Astrocyte of the spinal cord (primary cell): Measurements from ENCODE around the gene DNAAF8.

Source experiments
- DNase-seq: peaks from one replicate; pipeline ENCODE4 v3.0.0; 2011; ENCODE audit warnings: low read depth, low spot score
- H3K4me3 ChIP-seq: 2 replicates; pipeline ENCODE4 v1.5.1; 2011; ENCODE audit warnings: low read depth, mild to moderate bottlenecking, low read length, moderate library complexity
- in situ Hi-C: cut with HindIII; loops from 2 replicates; pipeline ENCODE4 v1.10.0; 2017; ENCODE audit warnings: low sequenced_read_pairs
- TF ChIP-seq, protein P1 (sequence below): IDR thresholded peaks from 2 replicates; pipeline ENCODE4 v1.5.1; 2012; ENCODE audit warnings: low read depth, mild to moderate bottlenecking, low read length, inconsistent platforms

Gene DNAAF8

DNA sequence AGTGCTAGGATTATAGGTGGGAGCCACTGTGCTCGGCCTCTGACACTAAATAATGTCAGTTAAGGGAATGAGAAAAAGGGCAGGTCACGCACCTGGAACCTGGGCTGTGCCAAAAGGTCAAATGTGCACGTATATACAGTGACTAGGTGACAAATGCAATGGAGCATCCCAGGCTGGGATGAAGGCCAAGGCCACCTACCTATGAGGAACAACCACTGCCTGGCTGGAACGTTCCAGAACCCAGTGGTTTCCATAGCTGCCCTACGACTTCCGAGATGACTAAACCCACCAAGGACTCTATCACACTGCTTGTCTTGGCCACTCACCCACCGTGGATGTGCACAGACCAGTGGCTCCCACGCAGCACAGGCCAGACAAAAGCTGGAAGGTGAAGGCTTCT is 16.6 kb downstream of the DNAAF8 start:
- in situ Hi-C loops, result no loop called here

DNA sequence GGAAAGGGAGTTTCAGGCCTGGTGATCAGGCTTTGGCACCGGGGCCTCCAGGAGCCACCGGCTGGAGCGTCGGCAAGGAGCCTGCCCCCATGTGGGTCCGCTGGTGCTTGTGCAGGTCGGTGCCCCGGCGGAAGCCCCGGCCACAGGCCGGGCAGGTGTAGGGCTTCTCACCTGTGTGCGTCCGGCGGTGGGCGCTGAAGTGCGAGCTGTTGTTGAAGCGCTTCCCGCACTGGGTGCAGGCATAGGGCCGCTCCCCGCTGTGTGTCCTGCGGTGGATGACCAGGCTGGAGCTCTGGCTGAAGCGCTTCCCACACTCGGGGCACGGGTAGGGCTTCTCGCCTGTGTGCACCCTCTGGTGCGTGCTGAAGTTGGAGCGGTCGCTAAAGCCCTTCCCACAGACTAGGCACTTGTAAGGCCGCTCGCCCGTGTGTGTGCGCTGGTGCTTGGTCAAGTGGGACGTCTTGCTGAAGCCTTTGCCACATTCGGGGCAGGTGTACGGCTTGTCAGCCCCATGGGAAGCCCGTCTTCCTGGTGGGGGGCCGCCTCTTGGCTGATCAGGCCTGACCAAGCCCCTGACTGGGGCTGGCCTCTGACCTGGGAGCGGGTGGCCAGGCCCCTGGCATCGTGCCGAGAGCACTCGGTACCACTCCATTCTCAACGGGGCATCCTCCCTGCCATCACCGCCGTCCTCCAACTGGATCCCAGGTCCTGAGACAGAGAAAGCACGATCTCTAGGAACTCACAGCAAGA is 18.2 kb downstream of the DNAAF8 start:
- DNase-seq, result no peak
- no peak overlapping the region for H3K4me3 ChIP-seq
- TF ChIP-seq, protein P1, sequence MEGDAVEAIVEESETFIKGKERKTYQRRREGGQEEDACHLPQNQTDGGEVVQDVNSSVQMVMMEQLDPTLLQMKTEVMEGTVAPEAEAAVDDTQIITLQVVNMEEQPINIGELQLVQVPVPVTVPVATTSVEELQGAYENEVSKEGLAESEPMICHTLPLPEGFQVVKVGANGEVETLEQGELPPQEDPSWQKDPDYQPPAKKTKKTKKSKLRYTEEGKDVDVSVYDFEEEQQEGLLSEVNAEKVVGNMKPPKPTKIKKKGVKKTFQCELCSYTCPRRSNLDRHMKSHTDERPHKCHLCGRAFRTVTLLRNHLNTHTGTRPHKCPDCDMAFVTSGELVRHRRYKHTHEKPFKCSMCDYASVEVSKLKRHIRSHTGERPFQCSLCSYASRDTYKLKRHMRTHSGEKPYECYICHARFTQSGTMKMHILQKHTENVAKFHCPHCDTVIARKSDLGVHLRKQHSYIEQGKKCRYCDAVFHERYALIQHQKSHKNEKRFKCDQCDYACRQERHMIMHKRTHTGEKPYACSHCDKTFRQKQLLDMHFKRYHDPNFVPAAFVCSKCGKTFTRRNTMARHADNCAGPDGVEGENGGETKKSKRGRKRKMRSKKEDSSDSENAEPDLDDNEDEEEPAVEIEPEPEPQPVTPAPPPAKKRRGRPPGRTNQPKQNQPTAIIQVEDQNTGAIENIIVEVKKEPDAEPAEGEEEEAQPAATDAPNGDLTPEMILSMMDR, result no peak
- in situ Hi-C loops, result no loop called here

More for the DNA sequence above, 16.6 kb downstream of the DNAAF8 start:
- no peak overlapping the region for H3K4me3 ChIP-seq
- DNase-seq, result no peak
- TF ChIP-seq, protein P1, result no peak

DNA sequence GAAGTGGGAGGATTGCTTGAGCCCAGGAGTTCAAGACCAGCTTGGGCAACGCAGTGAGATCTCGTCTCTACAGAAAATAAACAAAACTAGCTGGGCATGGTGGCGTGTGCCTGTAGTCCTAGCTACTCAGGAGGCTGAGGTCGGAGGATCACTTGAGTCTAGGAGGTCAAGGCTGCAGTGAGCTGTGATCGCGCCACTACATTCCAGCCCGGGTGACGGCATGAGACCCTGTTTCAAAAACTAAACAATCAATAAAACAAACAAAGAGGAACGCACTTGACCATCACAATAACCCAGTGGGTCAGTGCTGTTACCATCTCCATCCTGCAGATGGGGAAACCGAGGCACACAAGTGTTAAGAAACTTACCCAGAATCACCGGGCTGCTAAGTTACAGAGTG is 18.9 kb downstream of the DNAAF8 start:
- in situ Hi-C loops, result no loop called here
- no peak for DNase-seq
- H3K4me3 ChIP-seq, result no peak overlapping the region
- TF ChIP-seq, protein P1, result no peak

DNA sequence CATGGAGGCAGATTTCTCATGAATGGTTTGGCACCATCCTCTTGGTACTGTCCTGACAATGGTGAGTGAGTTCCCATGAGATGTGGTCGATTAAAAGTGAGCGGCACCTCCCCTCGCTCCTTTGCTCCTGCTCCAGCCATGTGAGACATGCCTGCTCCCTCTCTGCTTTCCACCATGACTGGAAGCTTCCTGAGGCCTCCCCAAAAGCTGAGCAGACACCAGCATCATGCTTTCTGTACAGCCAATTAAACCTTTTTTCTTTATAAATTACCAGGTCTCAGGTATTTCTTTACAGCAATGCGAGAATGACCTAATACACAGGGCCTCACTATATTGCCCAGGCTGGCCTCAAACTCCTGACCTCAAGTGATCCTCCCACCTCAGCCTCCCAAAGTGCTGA is 20.5 kb downstream of the DNAAF8 start:
- no peak for DNase-seq
- in situ Hi-C loops, result no loop called here
- H3K4me3 ChIP-seq, result no peak overlapping the region
- TF ChIP-seq, protein P1, result no peak

DNA sequence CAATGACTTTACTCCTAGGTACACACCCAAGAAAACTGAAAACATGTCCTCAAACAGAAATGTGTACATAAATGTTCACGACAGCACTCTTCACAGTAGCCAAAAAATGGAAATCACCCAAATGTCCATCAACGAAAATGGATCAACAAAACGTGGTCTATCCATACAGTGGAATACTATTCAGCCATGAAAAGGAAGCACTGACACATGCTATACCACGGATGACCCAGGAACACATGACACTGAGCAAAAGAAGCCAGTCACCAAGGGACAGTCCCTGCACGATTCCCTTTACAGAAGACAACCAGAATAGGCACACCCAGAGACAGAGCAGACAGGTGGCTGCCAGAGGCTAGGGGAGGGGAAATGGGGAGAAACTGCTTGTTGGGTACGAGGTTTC is 21.4 kb downstream of the DNAAF8 start:
- DNase-seq, result no peak
- no peak overlapping the region for H3K4me3 ChIP-seq
- TF ChIP-seq, protein P1, result no peak
- in situ Hi-C loops, result no loop called here

DNA sequence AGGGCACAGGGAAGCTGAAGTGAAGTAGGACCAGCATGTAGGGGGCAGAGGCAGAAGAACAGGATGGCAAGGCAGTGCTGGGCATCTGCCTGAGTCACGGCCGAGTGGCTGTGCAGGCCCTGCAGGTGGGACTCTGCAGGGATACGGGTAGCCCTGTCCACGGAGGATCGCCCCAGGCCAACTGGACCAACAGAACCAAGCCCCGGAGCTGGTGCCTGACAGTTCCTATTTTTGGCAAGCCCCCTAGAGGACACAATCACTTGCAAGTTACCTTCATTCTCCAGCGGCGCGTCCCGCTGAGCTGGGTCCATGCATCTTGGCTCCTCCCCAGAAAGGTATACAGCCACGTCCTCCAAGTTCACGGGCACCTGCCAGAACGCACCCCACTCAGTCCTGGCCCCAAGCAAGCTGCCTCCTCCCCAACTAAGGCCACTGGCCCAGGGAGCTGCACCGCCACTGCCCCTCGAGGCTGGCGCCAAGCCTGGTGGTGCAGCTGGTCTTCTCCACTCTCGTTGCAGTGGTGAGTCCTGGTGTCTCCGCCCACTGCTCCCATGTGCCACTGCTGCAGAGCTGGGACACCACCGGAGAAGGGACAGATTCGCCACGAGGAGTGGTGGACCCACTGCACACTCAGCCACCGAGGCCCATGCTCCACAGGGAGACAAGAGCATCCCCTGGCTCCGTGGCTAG is 26.0 kb downstream of the DNAAF8 start:
- no peak for DNase-seq
- in situ Hi-C loops, result no loop called here
- H3K4me3 ChIP-seq, result no peak overlapping the region
- TF ChIP-seq, protein P1, result no peak
